Liver (tissue), 3 donors: Measurements from ENCODE around the gene MAG.

ENCODE experiments used
- CTCF ChIP-seq: fragments of 150-350 bp; IDR thresholded peaks from 2 replicates; pipeline ENCODE4 v1.5.1; 2017; ENCODE audit warnings: improper control_type of control experiment, low read depth, low read length; ENCODE audit not compliant: missing input control
- TF ChIP-seq, protein P1 (sequence below): IDR thresholded peaks from 2 replicates; pipeline ENCODE4 v1.6.1; 2016; ENCODE audit warnings: antibody characterized with exemption
- donor health status: healthy.
- donor health status: healthy.

DNA sequence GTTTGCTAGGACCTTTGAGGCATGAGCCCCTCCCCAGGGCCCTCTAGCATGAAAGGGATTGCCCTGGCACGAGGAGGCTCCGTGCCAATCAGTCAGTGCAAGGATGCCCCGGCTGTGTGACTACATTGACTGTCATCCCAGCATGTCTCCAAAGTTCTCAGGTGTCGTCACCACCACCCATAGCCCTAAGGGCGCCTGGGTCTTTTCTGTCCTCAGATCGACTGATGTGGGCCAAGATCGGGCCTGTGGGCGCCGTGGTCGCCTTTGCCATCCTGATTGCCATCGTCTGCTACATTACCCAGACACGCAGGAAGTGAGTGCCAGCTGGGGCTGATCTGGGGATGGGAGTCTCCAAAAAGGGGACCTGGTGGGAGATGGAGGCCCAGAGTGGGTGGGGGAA lies 18.4 kb downstream of the MAG start:
- TF ChIP-seq, protein P1, sequence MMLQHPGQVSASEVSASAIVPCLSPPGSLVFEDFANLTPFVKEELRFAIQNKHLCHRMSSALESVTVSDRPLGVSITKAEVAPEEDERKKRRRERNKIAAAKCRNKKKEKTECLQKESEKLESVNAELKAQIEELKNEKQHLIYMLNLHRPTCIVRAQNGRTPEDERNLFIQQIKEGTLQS, result no peak
- no peak for TF ChIP-seq CTCF
